AG04449 (cell line): ENCODE measurements around the gene VRK1.
A peak's percentile ranks its signal among the peaks of the same experiment; 100 is the strongest.

ENCODE experiments used
- CTCF ChIA-PET: fragments of 350-600 bp; formaldehyde crosslinking; extraction: SDS; loops from one replicate; lab custom pipeline; 2021; ENCODE audit warnings: antibody characterized with exemption; lab: Yijun Ruan, JAX
- POLR2A ChIA-PET: fragments of 400-600, 350-600 bp; formaldehyde crosslinking; extraction: SDS; loops from one replicate; lab custom pipeline; 2020; ENCODE audit warnings: antibody characterized with exemption, inconsistent platforms; lab: Yijun Ruan, JAX
- DNase-seq: peaks from one replicate; pipeline ENCODE4 v3.0.0-alpha.2; 2010; ENCODE audit warnings: low read depth, low spot score
- H3K4me3 ChIP-seq: 2 replicates; pipeline ENCODE4 v1.5.1; 2011; ENCODE audit warnings: low read depth, mild to moderate bottlenecking, control low read depth, low read length
- CTCF ChIP-seq: IDR thresholded peaks from one replicate; pipeline ENCODE4 v1.5.1; 2011; ENCODE audit warnings: mild to moderate bottlenecking, moderate library complexity, low read length, control low read depth, inconsistent platforms; ENCODE audit not compliant: insufficient read depth; ENCODE audit errors: missing control alignments

VRK1 gene

GRCh38 chr14:96808619-96809406, 11.6 kb downstream of the VRK1 start:
- H3K4me3 ChIP-seq: no peak overlapping the region
- DNase-seq: no peak
- POLR2A ChIA-PET: no interaction called here
- no peak for TF ChIP-seq CTCF
- CTCF ChIA-PET: interaction anchor here (0.6 to 0.8 kb wide), 2 partner anchors 44 to 45 kb away, joined by 3 read pairs; no protein-coding TSS in a partner anchor

GRCh38 chr14:96811265-96811664, 14.1 kb downstream of the VRK1 start:
- DNase-seq: peak; percentile 9
- TF ChIP-seq CTCF: no peak
- POLR2A ChIA-PET: no interaction called here
- CTCF ChIA-PET: interaction anchor here (1.0 to 1.5 kb wide), 2 partner anchors 10 to 243 kb away, joined by 3 to 4 read pairs; no protein-coding TSS in a partner anchor
- no peak overlapping the region for H3K4me3 ChIP-seq

GRCh38 chr14:96811985-96812667, 14.9 kb downstream of the VRK1 start:
- ChIA-PET POLR2A (no interaction called here), CTCF (no interaction called here)
- no peak for TF ChIP-seq CTCF
- no peak for DNase-seq
- no peak overlapping the region for H3K4me3 ChIP-seq

GRCh38 chr14:96816281-96816680, 19.1 kb downstream of the VRK1 start:
- POLR2A ChIA-PET: no interaction called here
- no peak for DNase-seq
- CTCF ChIA-PET: no interaction called here
- no peak overlapping the region for H3K4me3 ChIP-seq
- TF ChIP-seq CTCF: no peak

GRCh38 chr14:96817750-96818666, 20.8 kb downstream of the VRK1 start:
- TF ChIP-seq CTCF: no peak
- no peak for DNase-seq
- ChIA-PET POLR2A (no interaction called here), CTCF (interaction anchor here (1.9 kb wide), 1 partner anchor 34 kb away, joined by 5 read pairs; no protein-coding TSS in a partner anchor)
- no peak overlapping the region for H3K4me3 ChIP-seq
